Measurements from ENCODE around the gene IFI6. TPM values are rescaled to one million over a fixed set of nuclear protein-coding genes. Genes with fewer than 3 reads are reported as not detected.

IFI6 gene
- total and polyA plus RNA-seq, 12 donors: 67.6 to 611 (median 209) TPM

GRCh38 chr1:27716262-27716895 is 44.4 kb upstream of the IFI6 start:
- no peaks in the 10 kb centered on the region for H3K36me3 ChIP-seq (replicated peaks in 1 of 2)
- DNase-seq: no peak
- TF ChIP-seq, protein P1, sequence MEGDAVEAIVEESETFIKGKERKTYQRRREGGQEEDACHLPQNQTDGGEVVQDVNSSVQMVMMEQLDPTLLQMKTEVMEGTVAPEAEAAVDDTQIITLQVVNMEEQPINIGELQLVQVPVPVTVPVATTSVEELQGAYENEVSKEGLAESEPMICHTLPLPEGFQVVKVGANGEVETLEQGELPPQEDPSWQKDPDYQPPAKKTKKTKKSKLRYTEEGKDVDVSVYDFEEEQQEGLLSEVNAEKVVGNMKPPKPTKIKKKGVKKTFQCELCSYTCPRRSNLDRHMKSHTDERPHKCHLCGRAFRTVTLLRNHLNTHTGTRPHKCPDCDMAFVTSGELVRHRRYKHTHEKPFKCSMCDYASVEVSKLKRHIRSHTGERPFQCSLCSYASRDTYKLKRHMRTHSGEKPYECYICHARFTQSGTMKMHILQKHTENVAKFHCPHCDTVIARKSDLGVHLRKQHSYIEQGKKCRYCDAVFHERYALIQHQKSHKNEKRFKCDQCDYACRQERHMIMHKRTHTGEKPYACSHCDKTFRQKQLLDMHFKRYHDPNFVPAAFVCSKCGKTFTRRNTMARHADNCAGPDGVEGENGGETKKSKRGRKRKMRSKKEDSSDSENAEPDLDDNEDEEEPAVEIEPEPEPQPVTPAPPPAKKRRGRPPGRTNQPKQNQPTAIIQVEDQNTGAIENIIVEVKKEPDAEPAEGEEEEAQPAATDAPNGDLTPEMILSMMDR (IDR thresholded peaks at IDR 0.05): no peak
- TF ChIP-seq POLR2A (IDR thresholded peaks at IDR 0.05): no peak
- 61 to 80% (median 68%) methylated on average over 2 of the region's 2 CpGs for WGBS, 4 donors
- no peaks in the 10 kb centered on the region for H3K27me3 ChIP-seq
- H3K4me3 ChIP-seq: no peak overlapping the region
- no peak overlapping the region for H3K27ac ChIP-seq
- no peaks in the 10 kb centered on the region for H3K4me1 ChIP-seq (replicated peaks in 1 of 2)
- intact Hi-C loops (cut with DNase I): no loop called here
- no peaks in the 10 kb centered on the region for H3K9me3 ChIP-seq (replicated peaks in 1 of 3)

DNA sequence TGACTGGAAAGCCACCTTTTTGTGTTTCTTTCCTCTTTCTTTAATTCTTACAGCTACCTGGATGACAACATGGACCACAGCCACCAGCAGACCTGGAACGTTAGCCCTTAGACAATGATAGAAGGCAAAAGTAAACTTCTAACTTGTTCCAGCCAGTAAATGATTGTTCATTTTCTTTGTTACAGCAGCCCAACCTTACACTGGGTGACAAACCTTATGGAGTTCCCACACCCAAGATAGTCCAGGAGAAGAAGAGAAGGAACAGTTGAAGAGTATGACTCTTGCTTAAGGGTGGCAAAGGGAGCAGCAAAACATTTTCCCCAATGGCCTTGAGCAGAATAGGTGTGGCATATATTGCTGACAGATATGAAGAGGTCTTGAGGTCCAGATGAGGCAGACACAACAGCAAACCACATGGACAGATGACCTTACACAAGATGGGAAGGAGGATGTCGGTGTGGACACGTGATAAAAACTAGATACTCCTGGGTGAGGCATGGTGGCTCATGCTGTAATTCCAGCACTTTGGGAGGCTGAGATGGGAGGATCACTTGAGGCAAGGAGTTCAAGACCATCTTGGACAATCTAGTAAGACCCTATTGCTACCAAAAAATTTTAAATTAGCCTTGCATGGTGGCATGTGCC is 42.0 kb upstream of the IFI6 start:
- Histone ChIP-seq H3K36me3 (replicated peaks in 1 of 2) (no peaks in the 10 kb centered on the region), H3K27ac (no peak overlapping the region), H3K4me3 (no peak overlapping the region), H3K4me1 (replicated peaks in 1 of 2) (no peaks in the 10 kb centered on the region), H3K9me3 (replicated peaks in 1 of 3) (no peaks in the 10 kb centered on the region), H3K27me3 (no peaks in the 10 kb centered on the region)
- 75 to 86% (median 77%) methylated on average over 3 of the region's 3 CpGs for WGBS, 4 donors
- DNase-seq: no peak
- intact Hi-C loops (cut with DNase I): no loop called here
- no peak for TF ChIP-seq POLR2A (IDR thresholded peaks at IDR 0.05)

GRCh38 chr1:27713139-27713725 is 41.2 kb upstream of the IFI6 start:
- no peaks in the 10 kb centered on the region for H3K4me1 ChIP-seq (replicated peaks in 1 of 2)
- no peaks in the 10 kb centered on the region for H3K9me3 ChIP-seq (replicated peaks in 1 of 3)
- H3K27ac ChIP-seq: no peak overlapping the region
- no peak for DNase-seq
- no peaks in the 10 kb centered on the region for H3K27me3 ChIP-seq
- intact Hi-C loops (cut with DNase I): no loop called here
- TF ChIP-seq POLR2A (IDR thresholded peaks at IDR 0.05): no peak
- TF ChIP-seq, protein P1 (IDR thresholded peaks at IDR 0.05): no peak
- 57 to 84% (median 69%) methylated on average over 3 of the region's 3 CpGs for WGBS, 4 donors
- H3K4me3 ChIP-seq: no peak overlapping the region
- no peaks in the 10 kb centered on the region for H3K36me3 ChIP-seq (replicated peaks in 1 of 2)

DNA sequence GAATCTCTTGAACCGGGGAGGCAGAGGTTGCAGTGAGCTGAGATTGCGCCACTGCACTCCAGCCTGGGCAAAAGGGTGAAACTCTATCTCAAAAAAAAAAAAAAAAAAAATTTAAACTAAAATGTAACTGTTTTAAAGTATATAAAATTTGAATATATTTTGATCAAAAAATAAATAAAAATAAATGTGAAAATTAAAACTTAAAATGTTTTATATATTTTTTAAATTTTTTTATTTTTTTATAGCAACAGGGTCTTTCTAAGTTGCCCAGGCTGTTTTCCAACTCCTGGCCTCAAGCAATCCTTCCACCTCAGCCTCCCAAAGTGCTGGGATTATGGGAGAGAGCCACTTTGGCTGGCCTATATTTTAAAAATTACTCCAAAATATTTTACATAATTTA is 38.6 kb upstream of the IFI6 start:
- DNase-seq: no peak
- intact Hi-C loops (cut with DNase I): no loop called here
- Histone ChIP-seq H3K27ac (no peak overlapping the region), H3K36me3 (replicated peaks in 1 of 2) (no peaks in the 10 kb centered on the region), H3K4me3 (no peak overlapping the region), H3K9me3 (replicated peaks in 1 of 3) (no peaks in the 10 kb centered on the region), H3K27me3 (no peaks in the 10 kb centered on the region), H3K4me1 (replicated peaks in 1 of 2) (no peaks in the 10 kb centered on the region)
- TF ChIP-seq, protein P1 (IDR thresholded peaks at IDR 0.05): no peak
- no peak for TF ChIP-seq POLR2A (IDR thresholded peaks at IDR 0.05)
- WGBS, 4 donors: 89 to 100% (median 90%) methylated on average over 2 of the region's 2 CpGs
